Hematopoietic multipotent progenitor cell treated with erythropoietin and hydrocortisone succinate and interleukin-3 and kit ligand, for 8 days (in vitro differentiated cells): Measurements from ENCODE around the gene MYO18B.

ENCODE experiments used
- DNase-seq: peaks from one replicate; pipeline ENCODE4 v3.0.0-alpha.2; 2015

The MYO18B gene

DNA sequence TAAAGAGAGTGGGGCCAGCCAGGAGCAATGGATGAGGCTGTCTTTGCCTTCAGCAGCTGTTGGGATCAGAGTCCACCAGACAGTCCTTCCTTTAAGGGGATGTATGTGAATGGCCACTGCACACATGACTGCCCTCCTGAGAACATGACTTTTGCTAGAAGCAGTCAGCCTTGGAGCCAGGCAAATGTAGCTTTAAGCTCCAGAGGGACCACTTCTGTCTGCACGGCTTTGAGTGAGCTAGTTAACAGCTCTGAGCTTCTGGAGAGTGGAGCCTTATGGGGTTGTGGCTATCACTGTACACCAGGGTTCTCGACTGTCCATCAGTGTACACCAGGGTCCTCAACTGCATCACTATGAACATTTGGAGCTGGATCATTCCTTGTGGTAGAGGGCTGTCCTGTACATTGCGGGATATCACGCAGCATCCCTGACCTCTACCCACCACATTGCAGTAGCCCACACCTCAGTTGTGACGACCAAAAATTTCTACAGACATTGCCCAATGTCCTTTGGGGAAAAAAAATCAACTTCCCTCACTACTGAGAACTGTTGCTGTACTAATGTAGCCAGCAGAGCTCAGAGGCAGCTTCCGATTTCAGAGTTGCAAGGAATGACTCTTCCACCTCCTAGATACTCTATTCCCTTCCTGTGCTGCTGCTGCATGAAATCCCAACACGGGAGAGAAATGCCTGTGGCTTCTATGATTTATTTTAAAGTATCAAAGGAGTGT, 169.4 kb downstream of the MYO18B start:
- DNase-seq: no peak

DNA sequence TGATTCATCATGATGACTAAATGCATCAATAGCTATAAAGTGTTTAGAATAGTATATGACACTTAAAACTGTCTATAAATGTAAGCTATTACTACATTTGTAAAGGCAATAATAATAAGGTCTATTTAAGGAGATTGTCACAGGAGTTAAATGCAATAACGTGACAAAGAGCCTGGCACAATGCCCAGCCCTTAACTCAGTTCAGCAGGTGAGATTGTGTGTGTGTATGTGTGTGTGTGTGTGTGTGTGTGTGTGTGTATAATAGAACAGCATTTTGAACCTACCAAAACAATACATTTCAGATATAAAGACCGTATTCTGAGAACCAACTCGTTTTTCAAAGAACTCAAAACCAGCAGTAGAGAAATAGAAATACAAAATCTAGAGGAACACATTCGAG, 177.5 kb downstream of the MYO18B start:
- DNase-seq: no peak

DNA sequence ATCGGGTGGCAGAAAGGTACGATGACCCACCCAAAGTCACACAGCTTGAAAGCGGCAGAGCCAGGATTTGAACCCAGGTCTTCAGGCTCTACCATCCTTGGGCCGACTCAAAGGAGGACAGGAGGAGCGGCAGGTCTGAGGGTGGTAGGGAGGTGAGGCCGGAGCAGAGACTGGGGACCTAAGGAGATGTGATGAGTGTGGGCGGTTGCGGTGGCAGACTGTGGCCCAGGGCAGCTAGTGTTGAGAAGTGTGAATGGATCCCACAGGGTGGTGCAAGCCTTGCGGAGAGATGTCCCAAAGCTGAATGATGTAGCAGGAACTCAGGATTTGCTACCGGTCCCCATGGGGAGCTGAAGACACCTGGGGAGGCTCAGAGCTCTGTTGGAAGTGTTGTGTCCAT, 180.2 kb downstream of the MYO18B start:
- no peak for DNase-seq

DNA sequence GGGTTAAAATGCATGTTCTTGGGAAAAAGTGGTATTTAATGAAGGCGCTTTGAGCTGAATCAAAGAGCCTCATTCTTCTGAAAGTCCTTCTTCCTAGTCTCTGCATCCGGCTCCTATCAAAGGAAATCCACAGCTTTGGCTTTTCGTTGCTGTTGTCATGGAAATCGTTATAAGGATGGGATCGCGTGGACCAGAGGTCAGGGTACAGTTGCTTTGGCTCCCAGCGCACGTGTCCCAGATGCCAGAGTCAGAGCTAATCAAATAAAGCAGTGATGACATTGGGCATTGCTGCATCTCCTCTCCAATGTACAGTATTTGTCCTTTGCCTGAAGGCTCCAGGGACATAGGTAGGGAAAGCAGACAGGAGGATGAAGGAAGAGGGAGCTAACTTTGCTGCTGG, 181.9 kb downstream of the MYO18B start:
- no peak for DNase-seq

DNA sequence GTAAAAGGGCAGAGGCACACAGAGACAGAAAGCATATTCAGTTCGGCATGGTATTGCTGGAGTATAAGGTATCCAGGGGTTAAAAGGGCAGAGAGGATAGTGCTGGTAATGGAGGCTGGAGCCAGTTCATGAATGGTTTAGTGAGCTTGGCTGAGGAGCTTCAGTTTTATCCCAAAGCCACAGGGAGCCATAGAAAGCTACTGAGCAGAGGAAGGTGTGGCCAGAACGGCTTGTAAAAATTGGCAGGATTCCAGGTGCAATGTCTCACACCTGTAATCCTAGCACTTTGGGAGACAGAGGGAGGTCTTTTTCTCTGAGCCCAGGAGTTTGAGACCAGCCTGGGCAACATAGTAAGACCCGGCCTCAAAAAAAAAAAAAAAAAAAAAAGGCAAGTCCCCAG, 186.1 kb downstream of the MYO18B start:
- DNase-seq: no peak

DNA sequence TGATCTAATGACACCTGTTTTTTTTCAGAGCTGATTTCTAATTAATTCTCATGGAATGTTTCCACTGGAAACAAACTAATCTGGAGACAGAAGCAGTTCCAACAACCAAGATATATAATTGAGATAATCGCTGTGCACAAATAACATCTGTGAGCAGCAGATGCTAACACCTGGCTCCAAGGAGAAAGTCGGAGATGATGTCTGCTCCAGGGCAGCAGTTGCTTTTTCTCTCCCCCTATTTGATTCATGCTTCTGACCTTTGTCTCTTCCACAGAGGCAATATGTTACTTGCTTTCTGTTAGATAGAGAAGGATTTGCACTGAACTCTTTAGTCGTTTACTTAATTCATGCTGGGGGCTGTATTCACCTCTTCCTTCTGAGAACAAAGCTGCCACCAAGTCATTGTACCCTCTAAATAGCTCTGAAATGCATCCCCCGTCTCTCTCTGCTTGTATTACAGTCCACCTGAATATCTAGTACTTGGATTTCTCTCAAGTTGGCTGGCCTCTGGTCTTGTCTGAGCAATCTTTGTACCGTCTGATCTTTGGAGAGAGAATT, 187.4 kb downstream of the MYO18B start:
- no peak for DNase-seq

DNA sequence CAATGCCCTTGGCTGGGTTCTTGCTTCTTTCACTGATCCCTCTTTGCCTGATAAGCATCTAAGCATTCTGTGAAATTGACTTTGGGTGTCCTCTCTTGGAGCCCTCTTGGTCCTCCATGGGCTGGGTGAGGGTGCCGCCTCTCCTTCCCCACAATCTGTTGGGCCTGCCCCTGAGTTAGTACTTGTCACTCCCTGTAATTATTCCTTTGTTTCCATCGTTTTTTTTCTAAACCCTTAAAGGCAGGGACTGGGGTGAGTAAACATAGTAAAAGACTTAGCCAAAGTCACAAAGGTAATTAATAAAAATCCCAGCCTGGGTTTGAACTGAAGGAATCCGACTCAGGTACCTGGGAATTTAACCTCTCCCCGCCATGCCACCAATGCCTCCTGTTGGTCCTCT, 188.1 kb downstream of the MYO18B start:
- no peak for DNase-seq

DNA sequence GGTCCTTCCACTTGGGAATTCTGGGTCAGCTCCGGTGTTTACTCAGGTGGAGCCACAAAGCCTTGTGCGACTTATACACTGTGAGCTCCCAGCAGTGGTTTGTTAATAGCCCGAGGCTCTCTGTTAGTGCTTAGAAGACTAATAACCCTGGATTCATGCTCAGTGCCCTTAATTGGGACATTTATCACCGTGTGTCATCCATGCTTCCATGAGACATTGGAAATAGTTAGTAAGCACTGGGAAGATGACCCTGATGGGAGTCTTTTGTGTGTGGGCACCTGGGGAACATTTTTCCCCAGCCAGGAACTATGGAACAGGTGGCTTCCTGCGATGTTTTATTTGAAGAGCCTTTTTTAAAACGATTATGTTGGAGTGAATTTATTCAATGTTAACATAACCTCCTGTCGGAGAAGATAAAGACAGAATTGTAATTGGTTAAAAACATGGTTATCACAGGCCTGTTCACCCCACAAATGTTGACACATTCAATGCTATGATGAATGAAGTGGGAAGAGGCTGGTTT, 188.9 kb downstream of the MYO18B start:
- DNase-seq: no peak

DNA sequence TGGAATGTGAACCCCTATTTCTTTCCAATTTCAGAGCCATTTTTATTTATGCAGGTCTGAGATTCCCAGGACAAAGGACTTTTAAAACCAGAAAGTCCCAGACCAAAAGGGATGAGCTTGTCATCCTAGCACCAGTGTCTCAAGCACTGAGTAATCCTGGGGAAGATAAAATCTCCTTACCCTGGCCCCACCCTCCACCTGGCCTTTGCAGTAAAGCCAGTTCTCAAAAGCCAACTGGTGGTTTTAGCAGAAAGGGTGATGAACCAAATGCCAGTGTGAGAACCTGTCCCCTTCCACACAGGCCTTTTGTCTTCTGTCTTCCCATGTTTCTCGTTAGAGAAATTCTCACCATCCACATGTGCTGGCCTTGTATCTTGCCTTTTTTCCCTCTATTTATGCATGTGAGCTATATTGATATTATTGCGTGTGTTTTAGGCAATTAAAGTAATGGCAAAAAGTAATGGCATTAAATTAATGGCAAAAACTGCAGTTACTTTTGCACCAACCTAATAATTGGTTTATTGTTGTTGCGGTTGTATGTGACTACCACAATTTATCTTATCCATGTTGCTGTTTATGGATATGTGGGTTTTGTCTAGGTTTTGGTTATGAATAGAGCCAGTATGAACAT, 191.3 kb downstream of the MYO18B start:
- DNase-seq: no peak

DNA sequence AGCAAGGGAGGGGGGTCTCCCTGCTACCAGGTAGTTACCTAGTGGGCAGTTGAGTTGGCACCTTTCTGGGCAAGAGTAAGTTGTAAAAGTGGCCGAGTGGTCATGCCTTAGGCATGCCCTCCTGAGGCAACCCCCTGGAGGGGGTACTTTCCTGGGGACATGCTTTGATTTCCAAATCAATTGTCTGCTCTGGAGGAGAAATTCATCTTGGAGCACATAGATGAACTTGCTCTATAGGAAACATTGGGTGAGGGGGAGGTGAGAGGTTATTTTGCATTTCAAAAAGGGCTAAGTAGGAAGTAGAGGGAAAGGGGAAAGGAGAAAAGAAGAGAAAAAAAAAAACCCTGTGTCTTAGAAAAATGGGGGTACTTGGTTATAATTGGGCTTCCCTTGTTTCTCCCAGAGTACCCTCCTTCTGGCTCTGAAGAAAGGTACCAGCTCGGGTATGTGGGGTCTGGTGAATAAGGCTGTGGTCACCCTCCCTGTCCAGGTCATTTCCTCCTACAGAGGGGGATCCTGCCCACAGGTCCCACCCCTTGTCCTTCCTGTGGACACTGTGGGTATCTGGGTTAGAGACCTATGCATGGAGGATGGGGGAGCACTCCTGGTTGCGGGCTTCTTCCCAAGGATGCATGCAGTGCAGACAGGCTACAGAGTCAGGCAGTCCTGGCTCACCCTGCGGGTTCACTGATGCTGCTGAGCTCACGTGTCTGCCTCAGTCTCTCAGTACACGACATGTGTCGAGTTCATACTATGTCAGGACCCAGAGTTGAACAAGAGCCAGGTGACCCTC, 193.5 kb downstream of the MYO18B start:
- no peak for DNase-seq

DNA sequence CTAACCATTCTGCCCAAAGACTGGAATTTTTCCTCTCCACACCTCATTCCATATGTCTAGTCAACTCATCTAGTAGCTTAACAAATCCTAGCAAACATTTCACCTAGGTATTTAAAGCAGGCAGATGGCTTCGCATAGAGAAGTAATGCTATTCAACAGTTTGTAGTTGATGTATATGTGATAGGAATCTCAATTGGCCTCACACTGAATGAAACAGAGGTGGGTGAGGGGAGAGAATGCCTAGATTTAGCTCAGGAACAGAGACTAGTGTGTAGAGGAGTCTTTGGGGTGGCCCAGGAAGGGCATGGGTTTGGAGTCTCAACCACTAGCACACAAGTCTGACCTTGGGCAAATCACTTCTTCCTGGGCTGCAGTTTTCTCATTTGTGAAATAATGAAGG, 196.2 kb downstream of the MYO18B start:
- DNase-seq: no peak

DNA sequence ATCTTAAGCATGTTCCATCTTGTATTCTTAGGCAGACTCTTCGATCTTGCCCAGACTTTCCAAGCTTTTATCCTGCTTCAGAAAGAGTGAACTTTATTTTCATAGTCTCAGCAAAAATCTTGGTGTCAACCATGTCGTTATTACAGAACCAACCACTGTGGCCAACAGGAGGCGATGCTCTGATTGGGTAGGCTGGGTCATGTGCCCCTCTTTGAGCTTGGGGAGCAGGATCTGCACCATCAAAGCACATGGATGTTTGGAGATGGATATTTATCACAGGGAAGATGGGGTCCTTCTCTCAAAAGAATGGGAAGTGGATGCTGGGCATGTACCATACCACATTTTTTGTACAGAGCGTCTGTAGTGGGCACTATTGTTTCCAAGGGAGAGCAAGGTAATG, 197.4 kb downstream of the MYO18B start:
- DNase-seq: no peak

DNA sequence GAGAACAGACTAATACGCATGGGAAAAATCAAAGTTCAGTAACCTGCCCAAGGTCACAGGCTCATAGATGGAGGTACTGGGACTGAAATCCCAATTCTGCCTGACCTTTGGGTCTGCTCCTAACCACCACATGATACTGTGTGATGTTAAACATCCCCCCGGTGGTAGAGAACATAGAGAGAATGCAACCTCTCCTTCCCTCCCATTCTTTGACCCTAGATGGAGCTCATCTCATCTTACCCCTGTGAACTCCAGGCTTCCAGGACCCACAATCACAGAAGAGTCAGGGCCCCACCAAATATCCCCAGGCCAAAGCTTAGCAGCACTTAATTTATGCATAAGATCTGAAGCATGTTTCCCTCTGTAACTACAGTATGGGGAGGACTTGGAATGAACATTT, 198.5 kb downstream of the MYO18B start:
- no peak for DNase-seq

DNA sequence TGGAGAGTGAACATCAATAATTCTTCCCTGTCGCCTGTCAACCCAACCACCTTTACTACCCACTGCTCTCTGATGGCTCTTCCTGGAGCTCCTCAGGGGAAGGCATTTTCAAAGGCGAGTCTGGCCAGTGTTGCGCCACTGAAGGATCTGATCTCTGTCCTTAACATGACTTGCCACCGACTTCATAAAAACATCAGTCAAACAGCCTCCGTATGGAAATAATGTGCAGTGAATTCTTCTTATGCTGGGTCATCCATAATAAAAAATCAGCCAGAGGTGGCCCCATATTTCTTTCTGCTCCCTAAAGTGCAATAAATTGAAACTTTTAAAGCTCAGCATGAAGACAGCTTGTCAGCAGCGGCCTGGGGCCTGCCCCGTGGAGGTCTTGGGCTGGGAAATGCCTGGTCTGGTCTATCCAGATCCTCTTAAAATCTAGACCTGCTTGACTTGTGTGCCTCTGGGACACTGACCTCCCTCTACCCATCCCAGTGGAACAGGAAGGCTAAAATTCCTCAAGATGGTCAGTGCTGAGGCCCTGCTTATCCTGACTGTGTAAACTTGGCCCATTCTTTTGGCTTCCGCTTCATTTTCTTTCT, 199.5 kb downstream of the MYO18B start:
- DNase-seq: no peak

DNA sequence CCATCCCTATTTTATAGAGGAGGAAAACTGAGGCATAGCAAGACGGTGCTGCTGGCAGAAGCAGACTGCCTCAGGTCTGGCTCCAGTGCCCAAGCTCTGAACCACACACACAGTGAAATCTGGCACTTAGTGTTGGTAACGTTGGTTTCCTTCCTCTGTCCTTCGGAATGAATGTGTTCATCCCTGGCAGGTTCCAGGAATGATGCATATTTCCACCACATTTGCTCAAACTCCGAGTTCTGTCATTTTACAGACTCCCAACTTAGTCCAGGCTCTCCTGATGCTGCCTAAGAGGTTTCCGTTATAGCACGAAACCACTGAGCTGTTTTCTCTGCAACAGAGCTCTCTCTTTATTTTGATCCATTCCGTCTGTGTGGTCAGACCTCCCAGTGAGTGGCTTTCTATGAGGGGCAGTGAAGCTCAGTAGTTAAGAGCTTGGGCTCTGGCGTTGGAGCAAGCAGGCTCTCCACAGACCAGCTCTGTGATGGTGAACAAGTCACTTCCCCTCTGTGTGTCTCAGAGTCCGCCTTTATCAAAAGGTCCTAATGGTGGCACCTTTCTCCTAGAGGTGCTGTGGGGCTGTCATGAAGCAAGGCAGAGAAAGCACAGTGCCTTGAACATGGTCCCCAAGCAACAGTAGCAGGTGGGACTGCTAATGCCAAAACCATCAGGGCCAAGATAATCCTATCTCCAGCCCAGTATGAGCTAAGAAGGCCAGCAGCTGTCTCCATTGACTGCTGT, 200.3 kb downstream of the MYO18B start:
- no peak for DNase-seq

DNA sequence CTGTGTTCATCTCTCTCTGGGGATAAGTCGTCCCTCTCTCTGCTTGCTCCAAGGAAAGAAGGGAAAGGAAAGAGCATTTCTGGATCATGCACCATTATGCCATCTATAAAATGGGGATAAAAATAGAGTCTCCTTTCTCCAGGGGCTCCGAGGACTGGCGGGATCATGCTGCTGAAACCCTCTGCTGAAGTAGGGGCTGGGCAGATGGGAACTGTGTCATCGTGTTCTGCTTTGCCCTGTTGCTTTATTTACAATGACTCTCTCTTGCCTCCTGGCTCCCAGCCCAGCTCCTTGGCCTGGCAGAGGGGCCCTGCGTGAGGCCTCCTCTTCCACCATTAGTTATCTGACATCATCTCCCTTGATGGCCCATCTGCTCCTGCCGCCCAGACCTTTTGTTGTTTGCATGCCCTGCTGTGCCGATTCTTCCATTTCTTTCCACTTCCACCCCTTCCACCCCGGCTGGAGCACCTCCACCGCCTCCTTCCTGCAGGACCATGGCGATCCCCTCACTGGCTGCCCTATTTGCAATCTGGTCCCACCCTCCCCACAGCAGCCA, 200.9 kb downstream of the MYO18B start:
- DNase-seq: no peak

DNA sequence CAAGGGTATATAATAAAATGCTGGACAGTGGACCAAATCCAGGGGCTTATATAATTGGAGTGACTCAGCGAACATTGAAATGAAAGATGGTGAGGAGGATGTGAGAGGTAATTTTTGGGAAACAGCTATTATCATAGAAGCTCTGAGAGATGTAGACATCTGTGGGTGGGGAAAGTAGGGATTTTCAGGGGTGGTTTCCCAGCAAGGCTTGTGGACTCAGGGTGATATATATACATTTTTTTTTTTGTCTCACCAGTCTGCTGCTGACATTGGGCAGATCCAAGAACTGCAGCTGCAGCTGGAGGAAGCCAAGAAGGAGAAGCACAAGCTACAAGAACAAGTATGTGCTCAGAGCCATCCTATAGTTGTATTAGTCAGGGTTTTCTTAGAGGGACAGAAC, 208.1 kb downstream of the MYO18B start:
- no peak for DNase-seq

DNA sequence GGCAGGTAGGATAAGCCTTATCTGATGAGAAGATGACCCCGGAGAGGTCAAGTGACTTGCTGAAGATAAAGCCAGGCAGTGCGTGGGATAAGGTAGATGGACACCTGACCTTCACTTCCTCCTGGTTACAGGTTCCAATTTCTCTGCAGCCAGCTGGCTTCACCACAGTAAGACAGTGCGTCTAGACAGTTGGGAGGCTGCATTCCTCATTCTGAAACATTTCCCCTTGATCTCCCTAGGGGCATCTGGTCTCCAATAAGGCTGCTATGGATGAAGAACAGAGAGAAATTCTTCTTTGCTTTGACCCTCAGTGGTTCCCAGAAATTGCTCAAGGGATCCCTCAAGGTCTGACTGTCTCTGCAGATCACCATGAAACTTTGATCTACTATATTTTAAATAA, 211.3 kb downstream of the MYO18B start:
- DNase-seq: no peak

DNA sequence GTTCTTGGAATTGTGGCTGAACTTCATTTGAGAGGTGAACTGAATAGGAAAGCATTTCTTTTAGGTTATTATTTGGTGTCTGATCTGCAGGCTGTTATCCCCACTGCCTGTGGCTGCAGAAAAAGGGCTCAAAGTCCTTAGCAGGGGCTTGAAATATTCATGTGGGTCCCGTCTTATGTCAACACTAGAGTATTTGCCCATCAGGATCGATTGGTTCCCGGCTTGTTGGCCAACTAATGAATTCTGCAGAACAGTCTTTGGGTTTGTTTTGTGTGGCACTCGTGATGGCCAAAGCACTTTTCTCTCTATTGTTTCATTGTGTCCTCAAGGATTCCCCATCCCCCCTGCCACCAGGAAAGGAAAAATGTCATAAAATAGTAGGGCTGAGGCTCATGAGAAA, 211.9 kb downstream of the MYO18B start:
- DNase-seq: no peak

DNA sequence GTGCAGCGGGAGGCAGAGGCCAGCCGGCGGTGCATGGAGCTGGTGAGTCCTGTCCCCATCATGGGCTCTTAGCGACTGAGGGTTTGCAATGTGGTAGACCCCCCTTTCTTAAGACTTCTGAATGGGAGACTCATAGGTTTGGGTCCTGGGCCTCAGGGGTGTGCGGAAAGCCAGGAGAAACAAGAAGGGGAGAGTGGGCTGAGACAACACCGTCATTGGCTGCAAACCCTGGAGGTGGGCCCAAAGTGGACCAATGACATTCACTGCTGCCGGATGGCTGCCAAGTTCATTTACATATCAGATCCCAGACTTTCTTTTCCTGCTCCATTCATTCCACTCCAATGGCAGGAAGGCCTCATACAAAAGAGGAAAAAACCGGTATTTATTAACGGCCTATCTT, 213.3 kb downstream of the MYO18B start:
- DNase-seq: no peak

DNA sequence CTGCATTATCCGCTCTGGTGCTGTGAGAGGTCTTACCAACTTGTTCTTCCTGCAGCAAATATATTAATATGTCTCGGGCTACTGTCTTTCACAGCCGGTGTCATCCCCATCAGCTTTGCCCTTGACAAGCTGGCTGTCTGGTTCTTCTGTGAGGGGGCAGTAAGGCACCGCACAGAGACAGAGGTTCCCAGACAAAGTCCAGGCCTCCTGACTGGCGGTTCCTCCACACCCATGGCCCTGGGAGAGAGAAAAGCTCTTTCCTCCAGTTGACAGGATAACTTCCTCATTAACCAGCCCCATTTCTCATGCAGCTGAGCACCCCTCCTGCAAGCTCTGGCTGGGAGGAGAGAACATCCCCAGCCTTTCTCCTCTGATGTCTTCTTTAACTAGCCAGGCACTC, 214.8 kb downstream of the MYO18B start:
- DNase-seq: no peak
